ENCODE measurements around the gene DNAH7.
"Not testable (repeated sequence)": the region's sequence is repeated elsewhere in the genome, so short reads cannot be mapped to it uniquely, and the experiment has no call there.

The DNAH7 gene

GRCh38 chr2:195959341-195959740, 109.3 kb downstream of the DNAH7 start:
- DNase-seq: no peak

GRCh38 chr2:195956725-195957124, 111.9 kb downstream of the DNAH7 start:
- no peak for DNase-seq

- DNase-seq: no peak
Measured at GRCh38 chr2:195945056-195945455, 123.6 kb downstream of the DNAH7 start.

- no peak for DNase-seq
Measured at GRCh38 chr2:195937176-195937575, 131.5 kb downstream of the DNAH7 start.

GRCh38 chr2:195934484-195934883, 134.2 kb downstream of the DNAH7 start:
- DNase-seq: no peak

GRCh38 chr2:195929531-195929930, 139.1 kb downstream of the DNAH7 start:
- no peak for DNase-seq

GRCh38 chr2:195925120-195925519, 143.5 kb downstream of the DNAH7 start:
- DNase-seq: no peak

- no peak for DNase-seq
Measured at GRCh38 chr2:195923889-195924288, 144.7 kb downstream of the DNAH7 start.

GRCh38 chr2:195917021-195917600, 151.5 kb downstream of the DNAH7 start:
- DNase-seq: not testable (repeated sequence)

- DNase-seq: no peak
Measured at GRCh38 chr2:195912079-195912478, 156.6 kb downstream of the DNAH7 start.

- DNase-seq: no peak
Measured at GRCh38 chr2:195910570-195910969, 158.1 kb downstream of the DNAH7 start.

GRCh38 chr2:195909926-195910325, 158.7 kb downstream of the DNAH7 start:
- DNase-seq: no peak

GRCh38 chr2:195907474-195907873, 161.2 kb downstream of the DNAH7 start:
- DNase-seq: no peak

- no peak for DNase-seq
Measured at GRCh38 chr2:195903956-195904355, 164.7 kb downstream of the DNAH7 start.

- DNase-seq: no peak
Measured at GRCh38 chr2:195902857-195903256, 165.8 kb downstream of the DNAH7 start.

GRCh38 chr2:195899226-195899625, 169.4 kb downstream of the DNAH7 start:
- no peak for DNase-seq

- no peak for DNase-seq
Measured at GRCh38 chr2:195898505-195899191, 170.0 kb downstream of the DNAH7 start.

- DNase-seq: no peak
Measured at GRCh38 chr2:195891081-195891480, 177.6 kb downstream of the DNAH7 start.

GRCh38 chr2:195879153-195879552, 189.5 kb downstream of the DNAH7 start:
- no peak for DNase-seq

GRCh38 chr2:195871326-195871725, 197.3 kb downstream of the DNAH7 start:
- no peak for DNase-seq

GRCh38 chr2:195864316-195864715, 204.3 kb downstream of the DNAH7 start:
- no peak for DNase-seq

- no peak for DNase-seq
Measured at GRCh38 chr2:195863564-195863963, 205.1 kb downstream of the DNAH7 start.

- DNase-seq: no peak
Measured at GRCh38 chr2:195863121-195863520, 205.5 kb downstream of the DNAH7 start.

GRCh38 chr2:195861821-195862220, 206.8 kb downstream of the DNAH7 start:
- no peak for DNase-seq

- no peak for DNase-seq
Measured at GRCh38 chr2:195859513-195859912, 209.1 kb downstream of the DNAH7 start.

Data from activated T-cell treated with anti-CD3 and anti-CD28 coated beads for 4 hours (primary cell).